Activated naive CD8-positive, alpha-beta T cell treated with anti-CD3 and anti-CD28 coated beads, Interleukin-2, amount 50 U/mL, for 24 hours (primary cell): Measurements from ENCODE around the gene SDF4.
A peak's percentile ranks its signal among the peaks of the same experiment; 100 is the strongest.
"Not testable (repeated sequence)": the region's sequence is repeated elsewhere in the genome, so short reads cannot be mapped to it uniquely, and the experiment has no call there.

ENCODE experiments used
- ATAC-seq: fragments of 150-1000 bp; cut with Tn5 transposase; one replicate; pipeline ENCODE4 v1.10.0; 2021
- DNase-seq: peaks from one replicate; pipeline ENCODE4 v3.0.0; 2021
- H3K27ac Mint-ChIP-seq: one replicate; pipeline ENCODE4 v1.8.0; 2021; ENCODE audit warnings: mild to moderate bottlenecking, mixed read lengths
- H3K27me3 Mint-ChIP-seq: one replicate; pipeline ENCODE4 v1.8.0; 2021; ENCODE audit warnings: mixed read lengths
- H3K36me3 Mint-ChIP-seq: one replicate; pipeline ENCODE4 v1.8.0; 2021; ENCODE audit warnings: low read depth, mixed read lengths
- H3K4me1 Mint-ChIP-seq: one replicate; pipeline ENCODE4 v1.8.0; 2021; ENCODE audit warnings: mixed read lengths
- H3K4me3 Mint-ChIP-seq: one replicate; pipeline ENCODE4 v1.8.0; 2021; ENCODE audit warnings: mild to moderate bottlenecking, moderate library complexity, mixed read lengths
- H3K9me3 Mint-ChIP-seq: one replicate; pipeline ENCODE4 v1.8.0; 2021; ENCODE audit warnings: mixed read lengths

SDF4 gene

GRCh38 chr1:1199141-1199960 is 32.5 kb downstream of the SDF4 start:
- Mint-ChIP-seq H3K4me3 (peak overlapping the region; percentile 48), H3K9me3 (peaks cover 4% of the 10 kb centered on the region), H3K4me1 (peaks cover 12% of the 10 kb centered on the region), H3K27me3 (no peaks in the 10 kb centered on the region), H3K36me3 (no peaks in the 10 kb centered on the region), H3K27ac (peak overlapping the region; percentile 35)
- ATAC-seq (no peak), DNase-seq (no peak)

GRCh38 chr1:1198423-1199140 is 33.2 kb downstream of the SDF4 start:
- Mint-ChIP-seq H3K27ac (no peak overlapping the region), H3K4me1 (peaks cover 12% of the 10 kb centered on the region), H3K27me3 (no peaks in the 10 kb centered on the region), H3K4me3 (no peak overlapping the region), H3K36me3 (no peaks in the 10 kb centered on the region), H3K9me3 (peaks cover 7% of the 10 kb centered on the region)
- ATAC-seq (no peak), DNase-seq (no peak)

- DNase-seq (no peak), ATAC-seq (no peak)
- Mint-ChIP-seq H3K4me3 (no peak overlapping the region), H3K4me1 (peaks cover 12% of the 10 kb centered on the region), H3K9me3 (peaks cover 7% of the 10 kb centered on the region), H3K27me3 (no peaks in the 10 kb centered on the region), H3K27ac (no peak overlapping the region), H3K36me3 (no peaks in the 10 kb centered on the region)
These were observed 34.0 kb downstream of the SDF4 start for GRCh38 chr1:1197551-1198422.

GRCh38 chr1:1197188-1197500 is 34.7 kb downstream of the SDF4 start:
- Mint-ChIP-seq H3K9me3 (peaks cover 7% of the 10 kb centered on the region), H3K4me3 (no peak overlapping the region), H3K27me3 (no peaks in the 10 kb centered on the region), H3K27ac (no peak overlapping the region), H3K4me1 (peaks cover 12% of the 10 kb centered on the region), H3K36me3 (peaks cover under 1% of the 10 kb centered on the region)
- DNase-seq (no peak), ATAC-seq (no peak)

- DNase-seq (no peak), ATAC-seq (no peak)
- Mint-ChIP-seq H3K4me1 (peaks cover 12% of the 10 kb centered on the region), H3K27me3 (peaks cover 1% of the 10 kb centered on the region), H3K36me3 (peaks cover 3% of the 10 kb centered on the region), H3K9me3 (peaks cover 12% of the 10 kb centered on the region), H3K4me3 (no peak overlapping the region), H3K27ac (no peak overlapping the region)
These were observed 35.2 kb downstream of the SDF4 start for GRCh38 chr1:1196431-1197187.

- not testable (repeated sequence) for H3K27me3 Mint-ChIP-seq, ATAC-seq, H3K4me3 Mint-ChIP-seq, H3K36me3 Mint-ChIP-seq, H3K27ac Mint-ChIP-seq, DNase-seq
- H3K9me3 Mint-ChIP-seq, result peaks cover 12% of the 10 kb centered on the region
- peaks cover 12% of the 10 kb centered on the region for H3K4me1 Mint-ChIP-seq
These were observed 36.1 kb downstream of the SDF4 start for GRCh38 chr1:1195726-1196125.

- H3K27ac Mint-ChIP-seq, result no peak overlapping the region
- no peak for DNase-seq
These were observed 37.1 kb downstream of the SDF4 start for GRCh38 chr1:1194723-1195122.

GRCh38 chr1:1191734-1192133 is 40.1 kb downstream of the SDF4 start:
- no peak for ATAC-seq
- Mint-ChIP-seq H3K4me1 (no peaks in the 10 kb centered on the region), H3K27ac (no peak overlapping the region), H3K4me3 (no peak overlapping the region), H3K9me3 (peaks cover 12% of the 10 kb centered on the region), H3K27me3 (peaks cover 3% of the 10 kb centered on the region), H3K36me3 (peaks cover 3% of the 10 kb centered on the region)
- DNase-seq, result no peak

More at GRCh38 chr1:1194723-1195122, 37.1 kb downstream of the SDF4 start:
- peaks cover 12% of the 10 kb centered on the region for H3K9me3 Mint-ChIP-seq
- ATAC-seq, result no peak
- peaks cover 3% of the 10 kb centered on the region for H3K36me3 Mint-ChIP-seq
- H3K4me3 Mint-ChIP-seq, result no peak overlapping the region
- peaks cover 1% of the 10 kb centered on the region for H3K27me3 Mint-ChIP-seq
- H3K4me1 Mint-ChIP-seq, result peaks cover 2% of the 10 kb centered on the region

- DNase-seq (no peak), ATAC-seq (no peak)
- H3K9me3 Mint-ChIP-seq, result peaks cover 6% of the 10 kb centered on the region
- peaks cover 3% of the 10 kb centered on the region for H3K27me3 Mint-ChIP-seq
- no peak overlapping the region for H3K27ac Mint-ChIP-seq
- H3K4me3 Mint-ChIP-seq, result no peak overlapping the region
- H3K36me3 Mint-ChIP-seq, result peaks cover 3% of the 10 kb centered on the region
- H3K4me1 Mint-ChIP-seq, result no peaks in the 10 kb centered on the region
These were observed 42.7 kb downstream of the SDF4 start for GRCh38 chr1:1189111-1189510.

- Mint-ChIP-seq H3K4me1 (peaks cover 3% of the 10 kb centered on the region), H3K4me3 (no peak overlapping the region), H3K9me3 (peaks cover 5% of the 10 kb centered on the region), H3K27me3 (peaks cover 5% of the 10 kb centered on the region), H3K27ac (no peak overlapping the region), H3K36me3 (peaks cover 3% of the 10 kb centered on the region)
- DNase-seq (no peak), ATAC-seq (no peak)
These were observed 43.9 kb downstream of the SDF4 start for GRCh38 chr1:1187938-1188337.

GRCh38 chr1:1185101-1185765 is 46.6 kb downstream of the SDF4 start:
- no peak overlapping the region for H3K27ac Mint-ChIP-seq
- H3K4me1 Mint-ChIP-seq, result peaks cover 3% of the 10 kb centered on the region
- DNase-seq (no peak), ATAC-seq (no peak)
- no peak overlapping the region for H3K4me3 Mint-ChIP-seq
- H3K27me3 Mint-ChIP-seq, result peaks cover 9% of the 10 kb centered on the region
- no peaks in the 10 kb centered on the region for H3K36me3 Mint-ChIP-seq
- no peaks in the 10 kb centered on the region for H3K9me3 Mint-ChIP-seq

GRCh38 chr1:1183833-1184775 is 47.7 kb downstream of the SDF4 start:
- no peak for ATAC-seq

GRCh38 chr1:1183221-1183747 is 48.5 kb downstream of the SDF4 start:
- no peak for ATAC-seq
- Mint-ChIP-seq H3K4me1 (peaks cover 3% of the 10 kb centered on the region), H3K27ac (no peak overlapping the region), H3K36me3 (no peaks in the 10 kb centered on the region), H3K27me3 (peaks cover 9% of the 10 kb centered on the region), H3K4me3 (no peak overlapping the region), H3K9me3 (no peaks in the 10 kb centered on the region)
- no peak for DNase-seq

More at GRCh38 chr1:1183833-1184775, 47.7 kb downstream of the SDF4 start:
- Mint-ChIP-seq H3K27ac (no peak overlapping the region), H3K4me1 (peaks cover 3% of the 10 kb centered on the region), H3K4me3 (no peak overlapping the region), H3K36me3 (no peaks in the 10 kb centered on the region), H3K9me3 (no peaks in the 10 kb centered on the region), H3K27me3 (peaks cover 9% of the 10 kb centered on the region)
- DNase-seq, result no peak
